AG04450 (cell line): Measurements from ENCODE around the gene DGCR6. TPM values are rescaled to one million over a fixed set of nuclear protein-coding genes. Genes with fewer than 3 reads are reported as not detected.
"Not testable (repeated sequence)": the region's sequence is repeated elsewhere in the genome, so short reads cannot be mapped to it uniquely, and the experiment has no call there.

Experiments used
- CTCF ChIA-PET: fragments of 300-600, 350-600 bp; formaldehyde crosslinking; extraction: SDS; loops from one replicate; lab custom pipeline; 2022; ENCODE audit warnings: antibody characterized with exemption, inconsistent platforms; lab: Charles Lee
- POLR2A ChIA-PET: fragments of 350-600 bp; formaldehyde crosslinking; extraction: SDS; loops from one replicate; lab custom pipeline; 2021; ENCODE audit warnings: antibody characterized with exemption, inconsistent platforms; lab: Yijun Ruan, JAX
- DNase-seq: peaks from one replicate; pipeline ENCODE4 v3.0.0-alpha.2; 2011; ENCODE audit warnings: low read depth, low spot score
- H3K27ac ChIP-seq: one replicate; pipeline ENCODE4 v1.5.1; 2012; ENCODE audit warnings: low read depth, low read length, control low read depth
- H3K27me3 ChIP-seq: one replicate; pipeline ENCODE4 v1.6.0; 2012; ENCODE audit warnings: low read length; ENCODE audit not compliant: control insufficient read depth, insufficient read depth
- H3K4me3 ChIP-seq: 2 replicates; pipeline ENCODE4 v1.5.1; 2011; ENCODE audit warnings: mild to moderate bottlenecking, low read depth, low read length, control low read depth
- H3K9me3 ChIP-seq: 2 replicates; pipeline ENCODE4 v1.5.1; 2012; ENCODE audit warnings: low read length; ENCODE audit not compliant: control insufficient read depth, insufficient read depth
- CTCF ChIP-seq: IDR thresholded peaks from 2 replicates; pipeline ENCODE4 v1.5.1; 2011; ENCODE audit warnings: low read depth, low read length, control low read depth, inconsistent platforms
- polyA minus RNA-seq: library from RNA; depleted of rRNA, polyadenylated mRNA; stranded (reverse); fragments of >200 nt; gene quantifications from 2 replicates; pipeline ENCODE4 v1.2.3, GENCODE V29; 2011; rRNA and poly(A)+ RNA removed
- polyA plus RNA-seq: library from polyadenylated mRNA; depleted of rRNA; stranded (reverse); fragments of >200 nt; gene quantifications from 2 replicates; pipeline ENCODE4 v1.2.3, GENCODE V29; 2011; rRNA removed

Gene DGCR6
- 0.06 and 0.12 TPM in 2 replicates for polyA plus RNA-seq
- polyA minus RNA-seq: 0.56 and 0.78 TPM in 2 replicates

- no peak for DNase-seq
- ChIA-PET CTCF (interaction anchor here (0.6 kb wide), 1 partner anchor 8 kb away, joined by 3 read pairs; no protein-coding TSS in a partner anchor), POLR2A (interaction anchor here (0.6 kb wide), 1 partner anchor 206 kb away, joined by 3 read pairs; no protein-coding TSS in a partner anchor)
Observed at GRCh38 chr22:18905540-18906409, at the start of gene DGCR6. DGCR6 (plus strand) TSS chr22:18906320; CDS start chr22:18906375, 55 bp downstream.

GRCh38 chr22:18859314-18859713, 46.8 kb upstream of the DGCR6 start:
- CTCF ChIA-PET, DNase-seq: not testable (repeated sequence)

More at GRCh38 chr22:18905540-18906409, at the start of gene DGCR6:
- Histone ChIP-seq H3K27me3 (no peaks in the 10 kb centered on the region), H3K9me3 (no peaks in the 10 kb centered on the region), H3K4me3 (no peak within 1 kb of the TSS), H3K27ac (no peak within 1 kb of the TSS)
- TF ChIP-seq CTCF: no peak

DNA sequence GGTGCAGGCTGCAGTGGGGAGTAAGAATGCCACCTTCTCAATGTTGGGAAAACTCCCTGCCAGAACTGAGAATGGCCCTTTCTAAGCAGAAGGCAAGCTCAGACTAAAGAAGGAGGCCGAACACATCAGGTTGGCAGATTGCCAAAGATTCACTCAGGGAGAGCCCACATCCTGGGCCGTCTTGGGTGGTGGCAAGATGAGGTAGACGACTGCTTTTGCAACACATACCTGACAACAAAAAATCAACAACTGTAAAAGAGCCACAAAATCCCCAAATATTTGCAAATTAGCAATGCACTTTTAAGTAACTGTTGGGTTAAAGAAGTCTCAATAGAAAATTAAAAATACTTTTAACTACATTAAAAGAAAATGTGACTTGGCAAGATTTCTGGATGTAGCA, 24.9 kb upstream of the DGCR6 start:
- POLR2A ChIA-PET, CTCF ChIA-PET, H3K27me3 ChIP-seq, H3K4me3 ChIP-seq, H3K27ac ChIP-seq, DNase-seq, H3K9me3 ChIP-seq: not testable (repeated sequence)

More at GRCh38 chr22:18859314-18859713, 46.8 kb upstream of the DGCR6 start:
- H3K27ac ChIP-seq, POLR2A ChIA-PET, H3K27me3 ChIP-seq, H3K4me3 ChIP-seq, H3K9me3 ChIP-seq: not testable (repeated sequence)

GRCh38 chr22:18884465-18884864, 21.7 kb upstream of the DGCR6 start:
- CTCF ChIA-PET, POLR2A ChIA-PET, H3K27me3 ChIP-seq, DNase-seq, H3K9me3 ChIP-seq, H3K27ac ChIP-seq, H3K4me3 ChIP-seq: not testable (repeated sequence)

DNA sequence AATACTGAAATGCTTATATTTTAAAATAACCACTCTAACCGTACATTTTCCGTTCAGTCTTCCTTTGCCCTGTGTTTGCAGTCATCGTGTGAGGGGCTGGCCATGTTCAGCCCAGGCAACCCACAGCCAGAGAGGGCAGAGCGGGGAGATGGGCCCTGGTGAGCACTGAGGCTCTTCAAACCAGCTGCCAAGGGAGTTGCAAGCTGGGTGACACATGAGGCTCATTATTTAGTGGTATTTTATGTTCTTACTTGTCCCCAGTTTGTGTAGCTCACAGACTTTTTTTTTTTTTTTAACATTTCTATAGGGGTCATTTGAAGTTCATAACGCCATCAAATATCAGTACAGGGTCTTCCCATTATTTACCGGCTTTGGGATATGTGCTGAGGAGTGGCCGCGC, 18.0 kb upstream of the DGCR6 start:
- Histone ChIP-seq H3K4me3 (no peak overlapping the region), H3K27me3 (no peaks in the 10 kb centered on the region), H3K27ac (no peak overlapping the region), H3K9me3 (no peaks in the 10 kb centered on the region)
- no peak for DNase-seq
- ChIA-PET POLR2A (no interaction called here), CTCF (no interaction called here)
- no peak for TF ChIP-seq CTCF

GRCh38 chr22:18890510-18891192, 15.5 kb upstream of the DGCR6 start:
- CTCF ChIA-PET, H3K9me3 ChIP-seq, H3K4me3 ChIP-seq, DNase-seq, H3K27ac ChIP-seq, POLR2A ChIA-PET, H3K27me3 ChIP-seq: not testable (repeated sequence)

DNA sequence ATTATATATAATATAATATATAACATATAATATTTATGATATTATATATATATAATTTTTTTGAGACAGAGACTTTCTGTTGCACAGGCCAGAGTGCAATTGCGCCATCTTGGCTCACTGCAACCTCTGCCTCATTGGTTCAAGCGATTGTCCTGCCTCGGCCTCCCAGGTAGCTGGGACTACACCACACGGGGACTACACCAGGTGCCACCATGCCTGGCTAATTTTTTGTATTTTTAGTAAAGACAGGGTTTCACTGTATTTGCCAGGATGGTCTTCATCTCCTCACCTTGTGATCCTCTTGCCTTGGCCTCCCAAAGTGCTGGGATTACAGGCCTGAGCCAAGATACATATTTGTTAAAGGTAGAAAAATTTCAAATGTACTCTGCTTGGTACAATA, 12.3 kb upstream of the DGCR6 start:
- POLR2A ChIA-PET, H3K4me3 ChIP-seq, H3K27me3 ChIP-seq, H3K9me3 ChIP-seq, CTCF ChIA-PET, DNase-seq, H3K27ac ChIP-seq: not testable (repeated sequence)

GRCh38 chr22:18896037-18896657, 10.0 kb upstream of the DGCR6 start:
- H3K4me3 ChIP-seq, H3K9me3 ChIP-seq, H3K27ac ChIP-seq, DNase-seq, H3K27me3 ChIP-seq, POLR2A ChIA-PET, CTCF ChIA-PET: not testable (repeated sequence)

DNA sequence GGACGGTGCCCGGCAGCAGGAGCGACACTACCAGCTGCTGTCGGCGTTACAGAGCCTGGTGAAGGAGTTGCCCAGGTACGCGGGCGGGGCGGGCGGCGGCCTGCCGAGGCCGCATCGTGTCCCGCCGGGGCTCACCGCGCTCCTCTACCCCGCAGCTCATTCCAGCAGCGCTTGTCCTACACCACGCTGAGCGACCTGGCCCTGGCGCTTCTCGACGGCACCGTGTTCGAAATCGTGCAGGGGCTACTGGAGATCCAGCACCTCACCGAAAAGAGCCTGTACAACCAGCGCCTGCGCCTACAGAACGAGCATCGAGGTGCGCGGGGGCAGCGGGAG, 258 bp downstream of the DGCR6 start:
- H3K9me3 ChIP-seq, H3K27me3 ChIP-seq, CTCF ChIA-PET, DNase-seq, H3K4me3 ChIP-seq, POLR2A ChIA-PET, H3K27ac ChIP-seq: not testable (repeated sequence)
